Lung (tissue), 12 donors: Measurements from ENCODE around the gene DNAJA1. TPM values are rescaled to one million over a fixed set of nuclear protein-coding genes. Genes with fewer than 3 reads are reported as not detected.
"Not testable (repeated sequence)": the region's sequence is repeated elsewhere in the genome, so short reads cannot be mapped to it uniquely, and the experiment has no call there.

ENCODE experiments used
- ATAC-seq: fragments of 200-7000 bp; cut with Tn5 transposase; one replicate; pipeline ENCODE4 v1.9.1; 2020; ENCODE audit warnings: moderate number of reproducible peaks; ENCODE audit not compliant: insufficient read depth, low FRiP score
- DNase-seq, 3 donors: peaks; one replicate each; pipeline ENCODE4 v3.0.0-alpha.2; 2013 to 2017
- H3K27ac ChIP-seq, 2 donors: one replicate each; pipeline ENCODE4 v1.5.1; 2013; ENCODE audit warnings: mild to moderate bottlenecking in 2 of 2, moderate library complexity in 2 of 2, control low read depth in 1 of 2, inconsistent platforms in 1 of 2, low read depth in 1 of 2, low read length in 1 of 2
- H3K27me3 ChIP-seq, 3 donors: one replicate each; pipeline ENCODE4 v1.5.1; 2013; ENCODE audit warnings: low read length in 2 of 3; ENCODE audit not compliant: control insufficient read depth in 3 of 3, insufficient read depth in 3 of 3
- H3K36me3 ChIP-seq, 4 donors: one replicate each; pipeline ENCODE4 v1.5.1; 2013; ENCODE audit warnings: low read length in 4 of 4, mild to moderate bottlenecking in 1 of 4, moderate library complexity in 1 of 4; ENCODE audit not compliant: control insufficient read depth in 4 of 4, insufficient read depth in 4 of 4
- H3K4me1 ChIP-seq, 5 donors: one replicate each; pipeline ENCODE4 v1.5.1; 2013; ENCODE audit warnings: low read length in 5 of 5, mild to moderate bottlenecking in 2 of 5, moderate library complexity in 1 of 5; ENCODE audit not compliant: control insufficient read depth in 5 of 5, insufficient read depth in 5 of 5
- H3K4me3 ChIP-seq: one replicate; pipeline ENCODE4 v1.5.1; 2013; ENCODE audit warnings: mild to moderate bottlenecking, control low read depth, moderate library complexity
- H3K9ac ChIP-seq, 2 donors: one replicate each; pipeline ENCODE4 v1.5.1; 2013; ENCODE audit warnings: low read length in 2 of 2, control low read depth in 1 of 2; ENCODE audit not compliant: insufficient read depth in 1 of 2
- H3K9me3 ChIP-seq, 4 donors: one replicate each; pipeline ENCODE4 v1.5.1; 2013; ENCODE audit warnings: low read length in 3 of 4, mild to moderate bottlenecking in 1 of 4, moderate library complexity in 1 of 4; ENCODE audit not compliant: control insufficient read depth in 4 of 4, insufficient read depth in 3 of 4
- CTCF ChIP-seq: IDR thresholded peaks from 2 replicates; pipeline ENCODE4 v1.5.1; 2012; ENCODE audit warnings: mild to moderate bottlenecking; ENCODE audit errors: control extremely low read depth, extremely low read depth
- WGBS, 2 donors: extraction: QIAGEN DNeasy Blood & Tissue Kit; methylation state at CpG; one replicate each; pipeline ENCODE4 v1.1.7; 2013; 5-methylcytosine and 5-hydroxymethylcytosine counted together
- polyA plus RNA-seq, 2 donors: library from polyadenylated mRNA; stranded (reverse); fragments of 200-250 nt; gene quantifications; one replicate each; pipeline ENCODE4 v1.2.1, GENCODE V29; 2013
- total RNA-seq, 2 donors: library from RNA; depleted of rRNA in 1 of 2; stranded (reverse); fragments of >200 nt in 1 of 2; gene quantifications; one replicate each; pipeline ENCODE4 v1.2.1, GENCODE V29; 2014 to 2021
- donor health status: control.
- donor health status: control.
- donor health status: Bipolar disorder and iron deficiency.
- donor health status: healthy.
- donor health status: DM: yes; HTN: yes; CAD: no.

DNAJA1 gene
- total and polyA plus RNA-seq, 4 donors = 51.9 to 127 (median 105) TPM

DNA sequence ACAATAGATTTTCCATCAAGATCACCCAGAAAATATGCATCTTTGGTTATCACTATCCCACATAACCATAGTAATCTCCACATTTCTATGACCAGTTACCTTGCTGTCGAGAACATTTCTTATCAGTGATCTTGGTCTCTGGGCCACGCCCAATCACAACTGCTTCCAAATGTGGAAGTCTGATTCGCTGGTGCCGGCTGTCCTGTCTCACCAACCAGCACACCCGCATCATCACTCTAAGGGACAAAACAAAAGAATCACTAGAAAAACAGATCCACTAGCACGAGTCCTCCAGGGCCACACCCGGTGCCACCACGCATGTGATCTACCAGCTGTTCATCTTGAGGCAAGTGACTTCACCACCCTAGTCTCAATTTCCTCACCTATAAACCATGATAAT, 35.4 kb upstream of the DNAJA1 start:
- H3K9me3 ChIP-seq = no peaks in the 10 kb centered on the region
- peaks cover 10 to 33% (median 29%) of the 10 kb centered on the region in 4 donors for H3K36me3 ChIP-seq
- no peak overlapping the region for H3K9ac ChIP-seq
- ATAC-seq = no peak
- TF ChIP-seq CTCF = no peak
- no peak overlapping the region for H3K4me3 ChIP-seq
- no peaks in the 10 kb centered on the region for H3K27me3 ChIP-seq
- H3K4me1 ChIP-seq = peaks cover 0 to 15% (median 5%) of the 10 kb centered on the region in 5 donors
- WGBS, 2 donors = 91 to 95% methylated on average over 8 of the region's 8 CpGs
- H3K27ac ChIP-seq = no peak overlapping the region
- no peak for DNase-seq

DNA sequence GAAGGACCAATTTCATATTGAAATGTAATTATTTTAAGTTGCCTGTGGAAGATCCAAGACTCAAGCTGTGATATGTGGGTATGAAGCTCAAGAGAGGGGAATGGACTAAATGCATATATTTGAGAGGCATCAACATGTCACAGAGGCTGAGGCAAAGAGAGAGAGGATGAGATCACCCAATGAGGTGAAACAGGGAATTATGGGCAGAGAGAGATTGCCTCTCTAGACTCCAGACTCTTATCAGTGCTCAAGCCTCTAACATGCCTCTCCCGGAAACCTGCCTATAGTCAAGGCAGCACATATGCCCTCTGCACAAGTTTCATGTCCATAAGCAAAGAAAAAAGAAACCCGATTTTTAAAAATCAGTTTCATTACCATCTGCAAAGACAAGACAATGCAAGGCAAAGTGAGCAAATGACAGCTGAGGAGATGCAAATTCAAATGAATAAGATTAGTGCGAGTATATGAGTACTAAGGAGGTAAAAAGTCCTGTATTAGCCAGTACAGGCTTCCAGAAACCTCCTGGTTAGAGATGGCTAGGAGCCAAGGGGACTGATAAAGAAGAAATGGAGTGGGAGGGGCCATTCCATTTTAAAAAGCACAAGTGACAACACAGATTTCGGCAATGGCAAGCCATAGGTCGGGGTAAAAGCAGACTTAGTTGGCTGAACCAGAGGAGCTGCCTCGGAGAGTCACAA, 33.0 kb upstream of the DNAJA1 start:
- peaks cover 0 to 15% (median 5%) of the 10 kb centered on the region in 5 donors for H3K4me1 ChIP-seq
- TF ChIP-seq CTCF = no peak
- ATAC-seq (no peak), DNase-seq (peak in 1 of 3 donors; percentile 14)
- no peak overlapping the region for H3K9ac ChIP-seq
- H3K9me3 ChIP-seq = no peaks in the 10 kb centered on the region
- 75 to 81% methylated on average over 6 of the region's 6 CpGs for WGBS, 2 donors
- H3K4me3 ChIP-seq = no peak overlapping the region
- peaks cover 9 to 33% (median 30%) of the 10 kb centered on the region in 4 donors for H3K36me3 ChIP-seq
- H3K27ac ChIP-seq = peak overlapping the region in 1 of 2 donors; percentile 12
- H3K27me3 ChIP-seq = no peaks in the 10 kb centered on the region

DNA sequence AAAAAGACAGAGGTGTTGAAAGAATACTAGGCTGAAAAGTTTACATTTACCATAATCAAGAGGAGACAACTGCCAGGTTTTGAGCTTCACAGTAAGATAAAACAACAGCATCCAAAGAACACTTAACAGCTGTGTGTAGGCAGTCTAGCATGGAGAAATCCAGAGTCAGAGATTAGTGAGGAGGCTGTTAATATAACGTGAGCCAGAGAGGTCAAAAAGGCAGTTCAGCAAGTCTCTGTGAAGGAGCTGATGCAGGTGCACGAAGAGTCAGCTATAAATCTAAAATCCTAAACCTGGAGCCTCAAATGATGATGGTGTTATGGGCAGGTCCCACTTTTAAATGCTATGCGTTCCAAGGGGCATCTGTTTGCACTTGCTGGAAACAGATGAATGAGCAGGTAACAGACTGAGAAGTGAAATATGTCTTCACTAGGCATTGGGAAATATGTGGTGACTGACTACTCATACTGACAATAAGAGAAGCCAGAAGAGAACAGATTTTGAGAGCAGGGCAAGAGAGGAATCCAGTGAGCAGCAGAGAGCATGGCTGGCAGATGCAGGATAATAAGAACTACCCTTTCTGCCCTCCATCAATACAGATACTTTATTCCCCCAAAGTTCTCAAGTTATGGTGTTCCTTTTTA, 32.4 kb upstream of the DNAJA1 start:
- peaks cover 9 to 27% (median 26%) of the 10 kb centered on the region in 4 donors for H3K36me3 ChIP-seq
- H3K9ac ChIP-seq = no peak overlapping the region
- H3K4me3 ChIP-seq = no peak overlapping the region
- DNase-seq (peak in 1 of 3 donors; percentile 8), ATAC-seq (no peak)
- 66 to 72% methylated on average over 3 of the region's 3 CpGs for WGBS, 2 donors
- no peak overlapping the region for H3K27ac ChIP-seq
- no peaks in the 10 kb centered on the region for H3K9me3 ChIP-seq
- no peaks in the 10 kb centered on the region for H3K27me3 ChIP-seq
- H3K4me1 ChIP-seq = peaks cover 0 to 15% (median 5%) of the 10 kb centered on the region in 5 donors
- no peak for TF ChIP-seq CTCF

DNA sequence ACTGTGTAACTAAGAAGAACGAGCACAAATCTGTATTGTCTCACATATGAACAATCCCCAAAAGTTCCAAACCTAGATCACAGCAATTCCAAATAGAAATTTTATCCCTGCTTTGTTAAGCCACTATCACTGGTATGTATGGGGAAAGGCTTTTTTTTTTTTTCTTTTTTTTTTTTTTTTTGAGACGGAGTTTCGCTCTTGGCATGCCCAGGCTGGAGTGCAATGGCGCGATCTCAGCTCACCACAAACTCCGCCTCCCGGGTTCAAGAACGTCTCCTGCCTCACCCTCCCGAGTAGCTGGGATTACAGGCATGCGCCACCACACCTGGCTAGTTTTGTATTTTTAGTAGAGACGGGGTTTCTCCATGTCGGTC, 24.4 kb upstream of the DNAJA1 start:
- H3K9me3 ChIP-seq = not testable (repeated sequence)
- peak overlapping the region; percentile 90 to 99 for H3K27ac ChIP-seq
- 10% methylated on average over 12 of the region's 12 CpGs for WGBS, 2 donors

DNA sequence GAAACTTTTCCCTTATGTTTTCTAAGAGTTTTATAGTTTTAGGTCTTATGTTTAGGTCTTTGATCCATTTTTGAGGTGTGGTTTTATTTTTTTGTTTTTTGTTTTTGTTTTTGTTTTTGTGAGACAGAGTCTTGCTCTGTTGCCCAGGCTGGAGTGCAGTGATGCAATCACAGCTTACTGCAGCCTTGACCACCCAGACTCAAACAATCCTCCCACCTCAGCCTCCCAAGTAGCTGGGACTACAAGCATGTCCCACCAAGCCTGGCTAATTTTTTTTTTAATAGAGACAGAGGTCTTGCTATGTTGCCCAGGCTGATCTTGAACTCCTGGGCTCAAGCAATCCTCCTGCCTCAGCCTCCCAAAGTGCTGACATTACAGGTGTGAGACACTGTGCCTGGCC, 19.7 kb upstream of the DNAJA1 start:
- ATAC-seq, H3K9me3 ChIP-seq, H3K9ac ChIP-seq, H3K36me3 ChIP-seq, DNase-seq, H3K4me3 ChIP-seq, H3K4me1 ChIP-seq, H3K27me3 ChIP-seq, H3K27ac ChIP-seq: not testable (repeated sequence)

More for the DNA sequence above, 24.4 kb upstream of the DNAJA1 start:
- H3K27me3 ChIP-seq, H3K4me1 ChIP-seq, ATAC-seq: not testable (repeated sequence)
- Histone ChIP-seq H3K4me3 (peak overlapping the region; percentile 84), H3K9ac (peak overlapping the region; percentile 89 to 92), H3K36me3 (peaks cover 5 to 15% (median 10%) of the 10 kb centered on the region in 4 donors)
- peak; percentile 9 to 39 (median 21) for DNase-seq
